GM18505 (cell line): ENCODE results near the gene OPN5.

ENCODE experiments used
- ATAC-seq: cut with Tn5 transposase; IDR thresholded peaks from one replicate; pipeline ENCODE4 v1.9.1; 2021; ENCODE audit not compliant: unreplicated experiment
- POLR2A ChIP-seq: IDR thresholded peaks from 4 replicates; pipeline ENCODE4 v1.6.1; 2011; ENCODE audit warnings: borderline replicate concordance; ENCODE audit not compliant: insufficient read depth, insufficient read length; ENCODE audit errors: extremely low read depth

OPN5 gene

GRCh38 chr6:47854971-47855370, 73.1 kb downstream of the OPN5 start:
- ATAC-seq, result no peak
- TF ChIP-seq POLR2A, result no peak

DNA sequence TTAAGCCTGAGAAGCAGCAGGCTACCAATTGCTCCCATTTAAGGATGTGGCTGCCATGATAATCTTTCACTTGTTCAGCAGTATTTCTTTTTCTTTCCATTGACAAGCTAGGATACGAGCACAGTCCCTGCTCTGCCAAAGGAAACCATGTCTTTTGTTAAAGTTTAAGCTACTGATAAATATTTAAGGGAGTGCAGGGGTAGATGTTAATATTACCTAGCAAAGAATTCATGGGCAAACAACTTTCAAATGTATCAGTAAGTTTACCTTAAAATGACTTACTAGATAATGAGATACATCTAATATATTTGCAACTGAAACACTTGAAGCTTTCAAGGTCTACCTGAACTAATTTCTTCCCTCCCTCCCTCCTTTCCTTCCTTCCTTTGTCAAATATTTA, 77.3 kb downstream of the OPN5 start:
- no peak for TF ChIP-seq POLR2A
- ATAC-seq, result no peak

DNA sequence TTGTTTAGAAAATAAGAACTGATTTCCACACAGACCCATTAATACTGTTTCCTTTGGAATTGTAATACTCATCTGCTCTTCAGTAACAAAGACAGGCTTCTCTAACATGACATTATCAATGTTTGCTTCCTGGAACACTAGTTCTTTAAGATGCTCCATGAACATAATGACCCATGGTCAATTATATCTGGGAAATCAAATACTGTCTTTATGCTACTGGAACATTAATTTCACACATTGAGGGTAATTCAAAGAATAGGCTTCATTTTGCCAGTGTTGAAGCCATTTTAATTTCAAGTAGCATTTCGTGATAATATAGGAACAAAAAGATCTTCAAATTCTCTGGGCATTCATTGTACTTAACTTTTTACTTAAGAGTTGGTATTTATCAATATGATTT, 80.9 kb downstream of the OPN5 start:
- no peak for TF ChIP-seq POLR2A

DNA sequence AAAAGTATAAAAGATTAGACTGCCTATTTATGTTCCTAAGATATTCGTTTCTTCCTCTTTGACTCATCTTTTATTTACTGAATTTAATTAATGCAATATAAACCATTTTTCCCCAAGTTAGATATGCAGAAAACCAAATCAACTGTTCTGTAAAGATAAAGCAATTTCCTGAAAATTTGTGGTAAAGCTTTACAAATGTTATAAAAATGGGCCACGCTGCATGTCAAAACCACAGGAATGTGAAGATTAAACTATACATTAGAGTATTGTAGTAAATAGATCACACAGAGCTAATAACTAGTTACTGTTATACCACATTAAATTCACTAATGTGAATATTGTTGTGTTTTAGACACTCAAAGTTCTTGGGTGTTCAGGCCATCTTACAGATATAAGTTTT, 83.4 kb downstream of the OPN5 start:
- TF ChIP-seq POLR2A, result no peak
- no peak for ATAC-seq

More for the DNA sequence above, 80.9 kb downstream of the OPN5 start:
- ATAC-seq, result no peak

DNA sequence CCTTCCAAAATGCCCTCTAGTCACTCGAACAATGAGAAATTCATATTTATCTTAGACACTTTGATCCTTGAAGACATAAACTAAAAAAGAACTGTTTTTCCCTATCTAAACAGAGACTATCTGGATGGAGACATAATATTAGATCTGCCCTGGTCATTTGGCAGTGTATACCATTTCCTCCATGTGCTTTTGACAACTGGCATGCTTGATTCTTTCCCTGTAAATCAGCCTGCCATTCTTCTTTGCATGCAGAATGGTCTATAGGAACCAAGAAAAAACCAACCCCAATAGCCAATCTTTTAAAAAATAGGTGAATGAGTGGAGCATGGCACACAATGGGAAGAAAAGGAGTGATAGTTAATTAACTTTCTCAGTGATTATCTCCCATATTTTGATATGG, 93.8 kb downstream of the OPN5 start:
- TF ChIP-seq POLR2A, result no peak
- no peak for ATAC-seq
